ENCODE data around the gene SKIC3.

SKIC3 gene

GRCh38 chr5:95557841-95558240 is 3.1 kb upstream of the SKIC3 start:
- DNase-seq (ENCODE audit: low read depth in 1 of 2, low spot score in 1 of 2) = no peak
- in situ Hi-C loops (cut with HindIII; ENCODE audit: low pct_unique_long_range_greater_than_20kb, low sequenced_read_pairs) = no loop called here
- TF ChIP-seq JUND (IDR thresholded peaks at IDR 0.05; ENCODE audit: low read depth) = no peak

GRCh38 chr5:95555553-95555952 is 776 bp upstream of the SKIC3 start:
- DNase-seq (ENCODE audit: low read depth in 1 of 2, low spot score in 1 of 2) = no peak
- in situ Hi-C loops (cut with HindIII; ENCODE audit: low pct_unique_long_range_greater_than_20kb, low sequenced_read_pairs) = no loop called here
- no peak for TF ChIP-seq JUND (IDR thresholded peaks at IDR 0.05; ENCODE audit: low read depth)

GRCh38 chr5:95554331-95554646 is 488 bp downstream of the SKIC3 start:
- TF ChIP-seq JUND (IDR thresholded peaks at IDR 0.05; ENCODE audit: low read depth) = no peak
- in situ Hi-C loops (cut with HindIII; ENCODE audit: low pct_unique_long_range_greater_than_20kb, low sequenced_read_pairs) = no loop called here
- DNase-seq (ENCODE audit: low read depth in 1 of 2, low spot score in 1 of 2) = no peak

GRCh38 chr5:95549030-95549429 is 5.7 kb downstream of the SKIC3 start:
- in situ Hi-C loops (cut with HindIII; ENCODE audit: low pct_unique_long_range_greater_than_20kb, low sequenced_read_pairs) = no loop called here
- TF ChIP-seq JUND (IDR thresholded peaks at IDR 0.05; ENCODE audit: low read depth) = no peak
- DNase-seq (ENCODE audit: low read depth in 1 of 2, low spot score in 1 of 2) = no peak

GRCh38 chr5:95543017-95543705 is 11.6 kb downstream of the SKIC3 start:
- in situ Hi-C loops (cut with HindIII; ENCODE audit: low pct_unique_long_range_greater_than_20kb, low sequenced_read_pairs) = no loop called here
- no peak for TF ChIP-seq JUND (IDR thresholded peaks at IDR 0.05; ENCODE audit: low read depth)
- DNase-seq (ENCODE audit: low read depth in 1 of 2, low spot score in 1 of 2) = no peak

GRCh38 chr5:95537501-95537900 is 17.3 kb downstream of the SKIC3 start:
- no peak for TF ChIP-seq JUND (IDR thresholded peaks at IDR 0.05; ENCODE audit: low read depth)
- in situ Hi-C loops (cut with HindIII; ENCODE audit: low pct_unique_long_range_greater_than_20kb, low sequenced_read_pairs) = no loop called here
- no peak for DNase-seq (ENCODE audit: low read depth in 1 of 2, low spot score in 1 of 2)

GRCh38 chr5:95533761-95534160 is 21.0 kb downstream of the SKIC3 start:
- DNase-seq (ENCODE audit: low read depth in 1 of 2, low spot score in 1 of 2) = no peak
- in situ Hi-C loops (cut with HindIII; ENCODE audit: low pct_unique_long_range_greater_than_20kb, low sequenced_read_pairs) = no loop called here
- no peak for TF ChIP-seq JUND (IDR thresholded peaks at IDR 0.05; ENCODE audit: low read depth)

- DNase-seq (ENCODE audit: low read depth in 1 of 2, low spot score in 1 of 2) = no peak
- no peak for TF ChIP-seq JUND (IDR thresholded peaks at IDR 0.05; ENCODE audit: low read depth)
- in situ Hi-C loops (cut with HindIII; ENCODE audit: low pct_unique_long_range_greater_than_20kb, low sequenced_read_pairs) = no loop called here
Measured at GRCh38 chr5:95533106-95533505, 21.7 kb downstream of the SKIC3 start.

- in situ Hi-C loops (cut with HindIII; ENCODE audit: low pct_unique_long_range_greater_than_20kb, low sequenced_read_pairs) = no loop called here
- TF ChIP-seq JUND (IDR thresholded peaks at IDR 0.05; ENCODE audit: low read depth) = no peak
- no peak for DNase-seq (ENCODE audit: low read depth in 1 of 2, low spot score in 1 of 2)
Measured at GRCh38 chr5:95532415-95532814, 22.4 kb downstream of the SKIC3 start.

- in situ Hi-C loops (cut with HindIII; ENCODE audit: low pct_unique_long_range_greater_than_20kb, low sequenced_read_pairs) = no loop called here
- TF ChIP-seq JUND (IDR thresholded peaks at IDR 0.05; ENCODE audit: low read depth) = no peak
- DNase-seq (ENCODE audit: low read depth in 1 of 2, low spot score in 1 of 2) = no peak
Measured at GRCh38 chr5:95531491-95531890, 23.3 kb downstream of the SKIC3 start.

GRCh38 chr5:95530416-95530815 is 24.4 kb downstream of the SKIC3 start:
- no peak for DNase-seq (ENCODE audit: low read depth in 1 of 2, low spot score in 1 of 2)
- in situ Hi-C loops (cut with HindIII; ENCODE audit: low pct_unique_long_range_greater_than_20kb, low sequenced_read_pairs) = no loop called here
- no peak for TF ChIP-seq JUND (IDR thresholded peaks at IDR 0.05; ENCODE audit: low read depth)

GRCh38 chr5:95528565-95528964 is 26.2 kb downstream of the SKIC3 start:
- TF ChIP-seq JUND (IDR thresholded peaks at IDR 0.05; ENCODE audit: low read depth) = no peak
- no peak for DNase-seq (ENCODE audit: low read depth in 1 of 2, low spot score in 1 of 2)
- in situ Hi-C loops (cut with HindIII; ENCODE audit: low pct_unique_long_range_greater_than_20kb, low sequenced_read_pairs) = no loop called here

- TF ChIP-seq JUND (IDR thresholded peaks at IDR 0.05; ENCODE audit: low read depth) = no peak
- DNase-seq (ENCODE audit: low read depth in 1 of 2, low spot score in 1 of 2) = no peak
- in situ Hi-C loops (cut with HindIII; ENCODE audit: low pct_unique_long_range_greater_than_20kb, low sequenced_read_pairs) = no loop called here
Measured at GRCh38 chr5:95526871-95527270, 27.9 kb downstream of the SKIC3 start.

- no peak for TF ChIP-seq JUND (IDR thresholded peaks at IDR 0.05; ENCODE audit: low read depth)
- in situ Hi-C loops (cut with HindIII; ENCODE audit: low pct_unique_long_range_greater_than_20kb, low sequenced_read_pairs) = no loop called here
- no peak for DNase-seq (ENCODE audit: low read depth in 1 of 2, low spot score in 1 of 2)
Measured at GRCh38 chr5:95524423-95524822, 30.4 kb downstream of the SKIC3 start.
